ENCODE results near the gene CAPN3. TPM values are rescaled to one million over a fixed set of nuclear protein-coding genes. Genes with fewer than 3 reads are reported as not detected.

CAPN3 gene

DNA sequence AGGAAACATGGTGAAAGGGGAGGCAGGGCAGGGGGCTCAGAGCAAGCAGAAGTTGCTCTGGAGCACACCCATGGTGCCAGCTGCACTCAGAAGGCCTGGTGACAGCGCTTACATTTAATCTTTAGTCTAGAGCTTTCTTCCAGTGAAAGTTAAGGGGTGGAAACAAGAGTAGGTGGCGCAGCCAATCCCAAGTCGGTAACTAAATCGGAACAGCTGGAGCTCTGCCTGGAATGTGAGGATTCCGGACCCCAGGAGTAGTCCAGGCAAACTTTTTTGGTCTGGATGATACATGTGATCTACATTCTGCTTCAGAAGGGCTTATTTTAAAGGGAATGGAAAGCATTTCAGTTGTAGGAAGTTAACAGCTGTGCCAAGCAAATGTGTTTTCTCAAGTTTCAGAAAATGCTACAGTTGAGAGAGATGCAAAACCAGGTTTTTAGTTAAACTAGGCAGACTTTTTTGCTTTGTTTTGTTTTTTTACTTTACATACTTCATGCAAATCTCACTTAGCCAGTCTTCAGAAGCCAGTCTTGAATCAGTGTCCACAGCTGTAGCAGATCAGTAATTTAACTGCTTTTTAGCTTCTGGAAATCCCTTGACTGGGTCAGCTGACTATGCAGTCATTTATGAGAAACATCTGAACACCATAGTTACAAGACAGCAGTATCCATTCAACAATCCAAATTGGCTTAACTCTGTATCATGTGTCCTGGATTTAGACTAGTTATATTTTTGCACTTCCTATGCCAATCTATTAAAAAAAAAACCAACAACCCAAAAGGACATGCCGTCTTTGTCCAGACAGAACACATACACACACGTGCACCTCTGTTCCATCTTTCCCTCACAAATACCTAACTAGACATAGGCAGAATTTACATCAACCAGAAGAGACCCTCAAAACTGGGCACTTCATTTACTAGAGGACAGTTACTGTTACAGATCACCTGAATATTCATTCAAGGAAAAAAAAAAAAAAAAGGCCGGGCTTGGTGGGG is 98.4 kb downstream of the CAPN3 start:
- H3K9ac ChIP-seq (ENCODE audit: low read depth, low read length), result peak overlapping the region; percentile 71

DNA sequence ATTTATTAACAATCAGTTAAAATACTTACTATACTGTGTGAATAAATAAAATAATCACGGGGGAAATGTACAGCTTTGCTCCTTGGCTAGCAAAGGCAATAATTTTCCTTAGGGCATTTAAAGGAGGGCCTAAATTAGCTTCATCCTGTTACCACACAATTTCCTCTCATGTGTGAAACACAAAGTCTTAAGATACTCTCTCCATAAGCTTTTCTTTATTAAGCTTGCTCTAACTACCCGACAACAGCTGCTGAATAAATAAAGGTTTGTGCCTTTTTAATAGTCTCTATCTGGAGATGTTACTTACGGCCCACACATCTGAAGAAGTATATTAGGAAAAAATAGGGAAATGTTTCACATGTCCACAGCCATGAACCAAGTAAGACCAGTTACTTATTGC is 102.0 kb downstream of the CAPN3 start:
- Histone ChIP-seq H3K36me3 (ENCODE audit: insufficient read depth, low read length) (peaks cover 8% of the 10 kb centered on the region), H3K9ac (ENCODE audit: low read depth, low read length) (no peak overlapping the region), H3K4me2 (ENCODE audit: low read length) (no peak overlapping the region), H3K4me1 (ENCODE audit: control insufficient read depth, insufficient read depth, low read length) (peaks cover 22% of the 10 kb centered on the region), H3K27me3 (ENCODE audit: control insufficient read depth, insufficient read depth, low read length) (no peaks in the 10 kb centered on the region), H3K4me3 (ENCODE audit: low read length) (no peak overlapping the region), H3K9me3 (replicated peaks; ENCODE audit: low read length) (no peaks in the 10 kb centered on the region)

More for the DNA sequence above, 98.4 kb downstream of the CAPN3 start:
- Histone ChIP-seq H3K4me2 (ENCODE audit: low read length) (peak overlapping the region; percentile 72), H3K4me3 (ENCODE audit: low read length) (peak overlapping the region; percentile 47), H3K9me3 (replicated peaks; ENCODE audit: low read length) (no peaks in the 10 kb centered on the region), H3K4me1 (ENCODE audit: control insufficient read depth, insufficient read depth, low read length) (peaks cover 28% of the 10 kb centered on the region), H3K36me3 (ENCODE audit: insufficient read depth, low read length) (no peaks in the 10 kb centered on the region), H3K27me3 (ENCODE audit: control insufficient read depth, insufficient read depth, low read length) (no peaks in the 10 kb centered on the region)

Small RNA genes lying within 50 kb of the gene (small RNA-seq; reads per million reads assigned to genes)
- gene RNU6-188P, result not detected
